ENCODE results near the gene RAD9A. TPM values are rescaled to one million over a fixed set of nuclear protein-coding genes. Genes with fewer than 3 reads are reported as not detected.

Gene RAD9A
- total RNA-seq, result 1 to 10 TPM; 6.2 to 9.0 TPM
- long read RNA-seq, partial matches to known transcripts, result 0 of 1 reads
- long read RNA-seq, other reads (novel, unspliced or antisense), result 0 of 1 reads

GRCh38 chr11:67391304-67392182, at the start of gene RAD9A:
TSS of gene RAD9A (plus strand) at chr11:67391986. CDS start at chr11:67392045, 59 bp downstream.
- ATAC-seq, result peak; percentile 87 to 94
- DNase-seq, result peak; percentile 98
- intact Hi-C loops (cut with DNase I), result loop anchor here in 1 of 2 donors (10.0 kb wide), 1 partner anchor 113 kb away; the partner anchor contains the start of genes CDK2AP2 and PITPNM1

GRCh38 chr11:67344264-67344663, 47.5 kb upstream of the RAD9A start:
- DNase-seq, result no peak
- ATAC-seq, result no peak
- intact Hi-C loops (cut with DNase I), result no loop called here

GRCh38 chr11:67345247-67345919, 46.4 kb upstream of the RAD9A start:
- DNase-seq (no peak), ATAC-seq (no peak)
- intact Hi-C loops (cut with DNase I), result loop anchor here (5.0 kb wide), 1 partner anchor 37 kb away; no protein-coding TSS in a partner anchor

- ATAC-seq (peak in 1 of 2 donors; percentile 45), DNase-seq (no peak)
- intact Hi-C loops (cut with DNase I), result loop anchor here (5.0 kb wide), 1 partner anchor 36 kb away; no protein-coding TSS in a partner anchor
Observed at GRCh38 chr11:67345920-67346819, 45.6 kb upstream of the RAD9A start.

GRCh38 chr11:67347964-67348749, 43.6 kb upstream of the RAD9A start:
- intact Hi-C loops (cut with DNase I), result loop anchor here (5.0 kb wide), 1 partner anchor 34 kb away; no protein-coding TSS in a partner anchor
- DNase-seq (no peak), ATAC-seq (no peak)

- no peak for ATAC-seq
- intact Hi-C loops (cut with DNase I), result loop anchor here (5.0 kb wide), 1 partner anchor 33 kb away; no protein-coding TSS in a partner anchor
Observed at GRCh38 chr11:67349036-67349435, 42.8 kb upstream of the RAD9A start.

GRCh38 chr11:67349457-67349856, 42.3 kb upstream of the RAD9A start:
- intact Hi-C loops (cut with DNase I), result loop anchor here (5.0 kb wide), 1 partner anchor 33 kb away; no protein-coding TSS in a partner anchor
- DNase-seq (no peak), ATAC-seq (no peak)

More at GRCh38 chr11:67349036-67349435, 42.8 kb upstream of the RAD9A start:
- DNase-seq, result no peak

- intact Hi-C loops (cut with DNase I), result loop anchor here (5.0 kb wide), 1 partner anchor 32 kb away; no protein-coding TSS in a partner anchor
- ATAC-seq (no peak), DNase-seq (no peak)
Observed at GRCh38 chr11:67349928-67350465, 41.8 kb upstream of the RAD9A start.

- ATAC-seq (no peak), DNase-seq (peak; percentile 52)
- intact Hi-C loops (cut with DNase I), result no loop called here
Observed at GRCh38 chr11:67351275-67352005, 40.3 kb upstream of the RAD9A start.

GRCh38 chr11:67352546-67353316, 39.1 kb upstream of the RAD9A start:
- intact Hi-C loops (cut with DNase I), result no loop called here
- peak; percentile 64 for DNase-seq

GRCh38 chr11:67353317-67354074, 38.3 kb upstream of the RAD9A start, which contains the start of gene POLD4:
TSS of gene POLD4 (minus strand) at chr11:67353546. CDS start at chr11:67353399, 147 bp downstream.
- peak; percentile 99 for DNase-seq
- intact Hi-C loops (cut with DNase I), result no loop called here
- peak; percentile 90 to 93 for ATAC-seq

More at GRCh38 chr11:67352546-67353316, 39.1 kb upstream of the RAD9A start:
- peak; percentile 7 to 20 for ATAC-seq

- DNase-seq (peak; percentile 89), ATAC-seq (peak; percentile 9 to 61)
- intact Hi-C loops (cut with DNase I), result no loop called here
Observed at GRCh38 chr11:67354075-67355022, 37.4 kb upstream of the RAD9A start.

- intact Hi-C loops (cut with DNase I), result no loop called here
- ATAC-seq (no peak), DNase-seq (no peak)
Observed at GRCh38 chr11:67355023-67355793, 36.6 kb upstream of the RAD9A start.
